ENCODE measurements around the gene TRIM41. TPM values are rescaled to one million over a fixed set of nuclear protein-coding genes. Genes with fewer than 3 reads are reported as not detected.

Gene TRIM41
- total and polyA plus RNA-seq, 2 of the 13 experiments (the other 11 are each of a cell fraction or from before 2014, with no cell fraction given): 10.2 to 16.7 TPM

DNA sequence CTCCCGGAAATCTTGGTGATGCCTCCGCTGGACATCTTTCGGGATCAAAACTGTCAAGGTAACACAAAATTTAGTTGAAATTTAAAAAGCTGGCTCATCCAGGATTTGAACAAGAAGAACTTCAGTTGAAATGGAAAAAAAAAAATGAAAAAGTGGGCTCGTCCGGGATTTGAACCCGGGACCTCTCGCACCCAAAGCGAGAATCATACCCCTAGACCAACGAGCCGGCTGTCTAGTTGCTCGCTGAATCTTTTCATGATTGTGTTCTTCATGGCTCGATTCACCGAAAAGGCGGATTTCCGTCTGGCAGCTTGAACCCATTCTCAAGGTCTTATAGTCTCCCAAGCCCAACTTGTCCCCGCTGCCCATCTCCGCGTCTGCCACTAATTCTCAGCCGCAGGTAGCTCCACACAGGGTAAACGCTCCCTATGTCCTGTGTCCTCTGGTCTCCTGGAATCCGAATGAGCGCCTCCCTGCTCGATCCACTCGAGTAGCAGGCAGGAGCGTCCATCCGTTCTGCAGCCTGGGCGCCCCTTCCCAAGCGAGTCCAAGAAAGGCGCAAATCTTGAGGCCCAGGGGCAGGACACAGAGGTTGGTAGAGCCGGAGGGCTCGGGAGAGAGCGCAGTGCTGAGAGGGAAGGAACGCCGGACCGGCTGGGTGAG lies 34.2 kb upstream of the TRIM41 start (continued):
- TF ChIP-seq, protein P1, sequence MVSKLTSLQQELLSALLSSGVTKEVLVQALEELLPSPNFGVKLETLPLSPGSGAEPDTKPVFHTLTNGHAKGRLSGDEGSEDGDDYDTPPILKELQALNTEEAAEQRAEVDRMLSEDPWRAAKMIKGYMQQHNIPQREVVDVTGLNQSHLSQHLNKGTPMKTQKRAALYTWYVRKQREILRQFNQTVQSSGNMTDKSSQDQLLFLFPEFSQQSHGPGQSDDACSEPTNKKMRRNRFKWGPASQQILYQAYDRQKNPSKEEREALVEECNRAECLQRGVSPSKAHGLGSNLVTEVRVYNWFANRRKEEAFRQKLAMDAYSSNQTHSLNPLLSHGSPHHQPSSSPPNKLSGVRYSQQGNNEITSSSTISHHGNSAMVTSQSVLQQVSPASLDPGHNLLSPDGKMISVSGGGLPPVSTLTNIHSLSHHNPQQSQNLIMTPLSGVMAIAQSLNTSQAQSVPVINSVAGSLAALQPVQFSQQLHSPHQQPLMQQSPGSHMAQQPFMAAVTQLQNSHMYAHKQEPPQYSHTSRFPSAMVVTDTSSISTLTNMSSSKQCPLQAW (CRISPR knock-in tag; IDR thresholded peaks at IDR 0.05): 0 out of 2 replicates have a peak, but pooled peaks have one; percentile 27
- TF ChIP-seq ZNF468 (CRISPR knock-in tag; IDR thresholded peaks at IDR 0.05): no peak
- peak; percentile 44 for TF ChIP-seq RBM22 (optimal IDR thresholded peaks at IDR 0.05; ENCODE audit: low read length)
- TF ChIP-seq SMAD9 (CRISPR knock-in tag; IDR thresholded peaks at IDR 0.05): no peak; the same call in 1 of the 2 replicates
- TF ChIP-seq NFKB2 (CRISPR knock-in tag; IDR thresholded peaks at IDR 0.05; ENCODE audit: borderline replicate concordance): no peak
- TF ChIP-seq, protein P2, sequence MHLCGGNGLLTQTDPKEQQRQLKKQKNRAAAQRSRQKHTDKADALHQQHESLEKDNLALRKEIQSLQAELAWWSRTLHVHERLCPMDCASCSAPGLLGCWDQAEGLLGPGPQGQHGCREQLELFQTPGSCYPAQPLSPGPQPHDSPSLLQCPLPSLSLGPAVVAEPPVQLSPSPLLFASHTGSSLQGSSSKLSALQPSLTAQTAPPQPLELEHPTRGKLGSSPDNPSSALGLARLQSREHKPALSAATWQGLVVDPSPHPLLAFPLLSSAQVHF (CRISPR knock-in tag; IDR thresholded peaks at IDR 0.05): no peak
- no peak for TF ChIP-seq ZFP41 (CRISPR knock-in tag; IDR thresholded peaks at IDR 0.05; ENCODE audit: borderline replicate concordance)
- no peak for TF ChIP-seq ZNF333 (CRISPR knock-in tag; IDR thresholded peaks at IDR 0.05; ENCODE audit: borderline replicate concordance)
- TF ChIP-seq, protein P3, sequence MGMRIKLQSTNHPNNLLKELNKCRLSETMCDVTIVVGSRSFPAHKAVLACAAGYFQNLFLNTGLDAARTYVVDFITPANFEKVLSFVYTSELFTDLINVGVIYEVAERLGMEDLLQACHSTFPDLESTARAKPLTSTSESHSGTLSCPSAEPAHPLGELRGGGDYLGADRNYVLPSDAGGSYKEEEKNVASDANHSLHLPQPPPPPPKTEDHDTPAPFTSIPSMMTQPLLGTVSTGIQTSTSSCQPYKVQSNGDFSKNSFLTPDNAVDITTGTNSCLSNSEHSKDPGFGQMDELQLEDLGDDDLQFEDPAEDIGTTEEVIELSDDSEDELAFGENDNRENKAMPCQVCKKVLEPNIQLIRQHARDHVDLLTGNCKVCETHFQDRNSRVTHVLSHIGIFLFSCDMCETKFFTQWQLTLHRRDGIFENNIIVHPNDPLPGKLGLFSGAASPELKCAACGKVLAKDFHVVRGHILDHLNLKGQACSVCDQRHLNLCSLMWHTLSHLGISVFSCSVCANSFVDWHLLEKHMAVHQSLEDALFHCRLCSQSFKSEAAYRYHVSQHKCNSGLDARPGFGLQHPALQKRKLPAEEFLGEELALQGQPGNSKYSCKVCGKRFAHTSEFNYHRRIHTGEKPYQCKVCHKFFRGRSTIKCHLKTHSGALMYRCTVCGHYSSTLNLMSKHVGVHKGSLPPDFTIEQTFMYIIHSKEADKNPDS (CRISPR knock-in tag; IDR thresholded peaks at IDR 0.05): no peak
- no peak; the same call in 1 of the 2 replicates for TF ChIP-seq ZNF605 (CRISPR knock-in tag; IDR thresholded peaks at IDR 0.05)
- TF ChIP-seq KDM5B (CRISPR knock-in tag; IDR thresholded peaks at IDR 0.05; ENCODE audit: borderline replicate concordance): peak; percentile 52; the same call in 1 of the 2 replicates
- TF ChIP-seq ZNF205 (CRISPR knock-in tag; IDR thresholded peaks at IDR 0.05): 0 out of 2 replicates have a peak, but pooled peaks have one; percentile 24
- TF ChIP-seq, protein P4, sequence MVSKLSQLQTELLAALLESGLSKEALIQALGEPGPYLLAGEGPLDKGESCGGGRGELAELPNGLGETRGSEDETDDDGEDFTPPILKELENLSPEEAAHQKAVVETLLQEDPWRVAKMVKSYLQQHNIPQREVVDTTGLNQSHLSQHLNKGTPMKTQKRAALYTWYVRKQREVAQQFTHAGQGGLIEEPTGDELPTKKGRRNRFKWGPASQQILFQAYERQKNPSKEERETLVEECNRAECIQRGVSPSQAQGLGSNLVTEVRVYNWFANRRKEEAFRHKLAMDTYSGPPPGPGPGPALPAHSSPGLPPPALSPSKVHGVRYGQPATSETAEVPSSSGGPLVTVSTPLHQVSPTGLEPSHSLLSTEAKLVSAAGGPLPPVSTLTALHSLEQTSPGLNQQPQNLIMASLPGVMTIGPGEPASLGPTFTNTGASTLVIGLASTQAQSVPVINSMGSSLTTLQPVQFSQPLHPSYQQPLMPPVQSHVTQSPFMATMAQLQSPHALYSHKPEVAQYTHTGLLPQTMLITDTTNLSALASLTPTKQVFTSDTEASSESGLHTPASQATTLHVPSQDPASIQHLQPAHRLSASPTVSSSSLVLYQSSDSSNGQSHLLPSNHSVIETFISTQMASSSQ (IDR thresholded peaks at IDR 0.05; ENCODE audit: low read depth): no peak
- TF ChIP-seq, protein P4 (CRISPR knock-in tag; IDR thresholded peaks at IDR 0.05; ENCODE audit: borderline replicate concordance): 0 out of 2 replicates have a peak, but pooled peaks have one; percentile 14
- TF ChIP-seq SAP130 (CRISPR knock-in tag; IDR thresholded peaks at IDR 0.05; ENCODE audit: low read depth): 0 out of 2 replicates have a peak, but pooled peaks have one; percentile 22
- no peak for TF ChIP-seq MBNL3 (CRISPR knock-in tag; conservative IDR thresholded peaks at IDR 0.05)
- TF ChIP-seq PRMT3 (CRISPR knock-in tag; IDR thresholded peaks at IDR 0.05; ENCODE audit: borderline replicate concordance, low read depth): no peak
- TF ChIP-seq NFIC (IDR thresholded peaks at IDR 0.05; ENCODE audit: low read length): peak; percentile 27; the same call in 1 of the 2 replicates
- TF ChIP-seq ZNF230 (CRISPR knock-in tag; IDR thresholded peaks at IDR 0.05): peak; percentile 77; the same call in 1 of the 2 replicates
- TF ChIP-seq RARG (CRISPR knock-in tag; IDR thresholded peaks at IDR 0.05; ENCODE audit: low read depth): no peak
- TF ChIP-seq ETV5 (CRISPR knock-in tag; IDR thresholded peaks at IDR 0.05; ENCODE audit: borderline replicate concordance): no peak
- TF ChIP-seq KLF12 (CRISPR knock-in tag; IDR thresholded peaks at IDR 0.05; ENCODE audit: borderline replicate concordance): no peak
